ENCODE results near the gene RUFY1. TPM values are rescaled to one million over a fixed set of nuclear protein-coding genes. Genes with fewer than 3 reads are reported as not detected.
"Not testable (repeated sequence)": the region's sequence is repeated elsewhere in the genome, so short reads cannot be mapped to it uniquely, and the experiment has no call there.

Gene RUFY1
- total and polyA plus RNA-seq, 4 donors, result 26.8 to 51.9 (median 31.6) TPM

GRCh38 chr5:179650245-179650644 is 99.9 kb downstream of the RUFY1 start:
- DNase-seq; H3K27me3 ChIP-seq (ENCODE audit: control insufficient read depth in 1 of 2, insufficient read depth in 2 of 2, low read length in 1 of 2); H3K27ac ChIP-seq (ENCODE audit: low read depth in 1 of 2, low read length in 2 of 2); H3K4me1 ChIP-seq (ENCODE audit: control insufficient read depth in 1 of 2, insufficient read depth in 2 of 2, low read length in 2 of 2); ATAC-seq (ENCODE audit: low FRiP score); H3K36me3 ChIP-seq (ENCODE audit: control insufficient read depth in 1 of 2, insufficient read depth in 2 of 2, low read length in 1 of 2); intact Hi-C loops (cut with DNase I); H3K4me3 ChIP-seq (ENCODE audit: low read length in 2 of 2); H3K9me3 ChIP-seq (ENCODE audit: control insufficient read depth, low read length): not testable (repeated sequence)
- WGBS, 2 donors, result 93 to 97% methylated on average over 5 to 25 of the region's 26 CpGs

GRCh38 chr5:179653135-179653534 is 102.8 kb downstream of the RUFY1 start:
- H3K36me3 ChIP-seq (ENCODE audit: control insufficient read depth in 1 of 2, insufficient read depth in 2 of 2, low read length in 1 of 2); H3K9me3 ChIP-seq (ENCODE audit: control insufficient read depth, low read length); DNase-seq; H3K4me1 ChIP-seq (ENCODE audit: control insufficient read depth in 1 of 2, insufficient read depth in 2 of 2, low read length in 2 of 2); H3K27ac ChIP-seq (ENCODE audit: low read depth in 1 of 2, low read length in 2 of 2); intact Hi-C loops (cut with DNase I); H3K27me3 ChIP-seq (ENCODE audit: control insufficient read depth in 1 of 2, insufficient read depth in 2 of 2, low read length in 1 of 2); ATAC-seq (ENCODE audit: low FRiP score); H3K4me3 ChIP-seq (ENCODE audit: low read length in 2 of 2): not testable (repeated sequence)
- WGBS, 2 donors, result 66 to 76% methylated on average over 2 of the region's 2 CpGs

- not testable (repeated sequence) for H3K27ac ChIP-seq (ENCODE audit: low read depth in 1 of 2, low read length in 2 of 2)
Observed at GRCh38 chr5:179657302-179658178, 107.2 kb downstream of the RUFY1 start.

GRCh38 chr5:179658179-179658856 is 108.0 kb downstream of the RUFY1 start:
- H3K27ac ChIP-seq (ENCODE audit: low read depth in 1 of 2, low read length in 2 of 2); intact Hi-C loops (cut with DNase I); H3K36me3 ChIP-seq (ENCODE audit: control insufficient read depth in 1 of 2, insufficient read depth in 2 of 2, low read length in 1 of 2); H3K27me3 ChIP-seq (ENCODE audit: control insufficient read depth in 1 of 2, insufficient read depth in 2 of 2, low read length in 1 of 2); H3K9me3 ChIP-seq (ENCODE audit: control insufficient read depth, low read length); DNase-seq; H3K4me1 ChIP-seq (ENCODE audit: control insufficient read depth in 1 of 2, insufficient read depth in 2 of 2, low read length in 2 of 2): not testable (repeated sequence)
- 5 to 6% methylated on average over 10 of the region's 29 CpGs for WGBS, 2 donors
- H3K4me3 ChIP-seq (ENCODE audit: low read length in 2 of 2), result peak overlapping the region in 1 of 2 donors; percentile 16
- peak; percentile 73 for ATAC-seq (ENCODE audit: low FRiP score)

More at GRCh38 chr5:179657302-179658178, 107.2 kb downstream of the RUFY1 start:
- H3K4me3 ChIP-seq (ENCODE audit: low read length in 2 of 2); DNase-seq; H3K36me3 ChIP-seq (ENCODE audit: control insufficient read depth in 1 of 2, insufficient read depth in 2 of 2, low read length in 1 of 2); H3K9me3 ChIP-seq (ENCODE audit: control insufficient read depth, low read length); intact Hi-C loops (cut with DNase I); H3K27me3 ChIP-seq (ENCODE audit: control insufficient read depth in 1 of 2, insufficient read depth in 2 of 2, low read length in 1 of 2); H3K4me1 ChIP-seq (ENCODE audit: control insufficient read depth in 1 of 2, insufficient read depth in 2 of 2, low read length in 2 of 2): not testable (repeated sequence)
- WGBS, 2 donors, result 17 to 78% methylated on average over 2 to 12 of the region's 50 CpGs
- peak; percentile 94 for ATAC-seq (ENCODE audit: low FRiP score)

Other genes with a start within 250 kb of the RUFY1 start
- 10 to 100 TPM; 24.5 to 49.8 TPM for gene ADAMTS2, start 205.1 kb upstream of the RUFY1 start, total RNA-seq
- 10 to 100 TPM in 1 of 2 donors, 1 to 10 TPM in 1; 4.8 to 39.5 TPM for gene ADAMTS2, start 205.1 kb upstream of the RUFY1 start, polyA plus RNA-seq
- gene HNRNPH1, start 73.1 kb downstream of the RUFY1 start, total RNA-seq, result 100 to 1,000 TPM; 523 to 680 TPM
- gene HNRNPH1, start 73.1 kb downstream of the RUFY1 start, polyA plus RNA-seq, result 100 to 1,000 TPM; 141 to 285 TPM
- gene CBY3, start 130.5 kb downstream of the RUFY1 start, total RNA-seq, result not detected
- not detected for gene CBY3, start 130.5 kb downstream of the RUFY1 start, polyA plus RNA-seq
- gene CANX, start 148.4 kb downstream of the RUFY1 start, total RNA-seq, result 100 to 1,000 TPM; 511 to 514 TPM
- gene CANX, start 148.4 kb downstream of the RUFY1 start, polyA plus RNA-seq, result 100 to 1,000 TPM; 143 to 182 TPM
- 10 to 100 TPM; 26.1 to 35.3 TPM for gene MAML1, start 182.3 kb downstream of the RUFY1 start, total RNA-seq
- 10 to 100 TPM in 1 of 2 donors, 1 to 10 TPM in 1; 7.0 to 12.1 TPM for gene MAML1, start 182.3 kb downstream of the RUFY1 start, polyA plus RNA-seq
- 10 to 100 TPM; 16.1 to 34.7 TPM for gene LTC4S, start 243.4 kb downstream of the RUFY1 start, total RNA-seq
- gene LTC4S, start 243.4 kb downstream of the RUFY1 start, polyA plus RNA-seq, result 1 to 10 TPM; 6.6 to 9.3 TPM